Esophagus muscularis mucosa (tissue), 3 donors: Measurements from ENCODE around the gene DPY19L3.

Source experiments
- POLR2A ChIP-seq: fragments of 450-650 bp; IDR thresholded peaks from one replicate; pipeline ENCODE4 v1.6.1; 2017; ENCODE audit warnings: antibody characterized with exemption, moderate library complexity, mild to moderate bottlenecking, low read depth
- TF ChIP-seq, protein P1 (sequence below), 3 experiments: fragments of 200-600 bp in 2 of 3; fragments of 450-650 bp in 1 of 3; sonication (generic) in 2 of 3; IDR thresholded peaks; one replicate each; pipeline ENCODE4 v1.5.1; 2017 to 2019; ENCODE audit warnings: antibody characterized with exemption in 3 of 3, mild to moderate bottlenecking in 2 of 3, moderate library complexity in 1 of 3

DNA sequence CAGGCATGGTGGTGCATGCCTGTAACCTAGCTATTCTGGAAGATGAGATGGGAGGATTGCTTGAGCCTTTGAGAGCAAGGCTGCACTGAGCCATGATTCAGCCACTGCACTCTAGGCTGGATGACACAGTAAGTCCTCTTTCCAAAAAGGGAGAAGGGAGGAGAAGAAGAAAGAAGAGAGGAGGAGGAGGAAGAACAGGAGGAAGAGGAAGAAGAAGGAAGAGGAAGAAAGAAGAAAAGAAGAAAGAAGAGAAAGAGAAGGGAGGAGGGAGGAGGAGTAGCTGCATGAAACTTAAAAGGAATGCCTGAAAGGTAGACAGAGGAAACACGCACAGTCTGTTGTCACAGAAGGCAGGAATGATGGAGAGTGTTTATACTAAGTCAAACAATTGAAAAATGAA lies 3.6 kb upstream of the DPY19L3 start:
- TF ChIP-seq, protein P1, sequence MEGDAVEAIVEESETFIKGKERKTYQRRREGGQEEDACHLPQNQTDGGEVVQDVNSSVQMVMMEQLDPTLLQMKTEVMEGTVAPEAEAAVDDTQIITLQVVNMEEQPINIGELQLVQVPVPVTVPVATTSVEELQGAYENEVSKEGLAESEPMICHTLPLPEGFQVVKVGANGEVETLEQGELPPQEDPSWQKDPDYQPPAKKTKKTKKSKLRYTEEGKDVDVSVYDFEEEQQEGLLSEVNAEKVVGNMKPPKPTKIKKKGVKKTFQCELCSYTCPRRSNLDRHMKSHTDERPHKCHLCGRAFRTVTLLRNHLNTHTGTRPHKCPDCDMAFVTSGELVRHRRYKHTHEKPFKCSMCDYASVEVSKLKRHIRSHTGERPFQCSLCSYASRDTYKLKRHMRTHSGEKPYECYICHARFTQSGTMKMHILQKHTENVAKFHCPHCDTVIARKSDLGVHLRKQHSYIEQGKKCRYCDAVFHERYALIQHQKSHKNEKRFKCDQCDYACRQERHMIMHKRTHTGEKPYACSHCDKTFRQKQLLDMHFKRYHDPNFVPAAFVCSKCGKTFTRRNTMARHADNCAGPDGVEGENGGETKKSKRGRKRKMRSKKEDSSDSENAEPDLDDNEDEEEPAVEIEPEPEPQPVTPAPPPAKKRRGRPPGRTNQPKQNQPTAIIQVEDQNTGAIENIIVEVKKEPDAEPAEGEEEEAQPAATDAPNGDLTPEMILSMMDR (IDR thresholded peaks at IDR 0.05) = no peak
- TF ChIP-seq POLR2A = no peak
